ENCODE data around the gene CEP135.

GRCh38 chr4:55964046-55964445 lies 15.3 kb downstream of the CEP135 start:
- TF ChIP-seq, protein P1, sequence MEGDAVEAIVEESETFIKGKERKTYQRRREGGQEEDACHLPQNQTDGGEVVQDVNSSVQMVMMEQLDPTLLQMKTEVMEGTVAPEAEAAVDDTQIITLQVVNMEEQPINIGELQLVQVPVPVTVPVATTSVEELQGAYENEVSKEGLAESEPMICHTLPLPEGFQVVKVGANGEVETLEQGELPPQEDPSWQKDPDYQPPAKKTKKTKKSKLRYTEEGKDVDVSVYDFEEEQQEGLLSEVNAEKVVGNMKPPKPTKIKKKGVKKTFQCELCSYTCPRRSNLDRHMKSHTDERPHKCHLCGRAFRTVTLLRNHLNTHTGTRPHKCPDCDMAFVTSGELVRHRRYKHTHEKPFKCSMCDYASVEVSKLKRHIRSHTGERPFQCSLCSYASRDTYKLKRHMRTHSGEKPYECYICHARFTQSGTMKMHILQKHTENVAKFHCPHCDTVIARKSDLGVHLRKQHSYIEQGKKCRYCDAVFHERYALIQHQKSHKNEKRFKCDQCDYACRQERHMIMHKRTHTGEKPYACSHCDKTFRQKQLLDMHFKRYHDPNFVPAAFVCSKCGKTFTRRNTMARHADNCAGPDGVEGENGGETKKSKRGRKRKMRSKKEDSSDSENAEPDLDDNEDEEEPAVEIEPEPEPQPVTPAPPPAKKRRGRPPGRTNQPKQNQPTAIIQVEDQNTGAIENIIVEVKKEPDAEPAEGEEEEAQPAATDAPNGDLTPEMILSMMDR (IDR thresholded peaks at IDR 0.05; ENCODE audit: insufficient read depth, low read depth, low read length), result no peak
- TF ChIP-seq EZH2 (IDR thresholded peaks at IDR 0.05; ENCODE audit: insufficient read depth, low read length), result no peak

All from astrocyte (in vitro differentiated cells and primary cell).